PFSK-1 (cell line): ENCODE results near the gene SEC11C.

Experiments used
- FOXP2 ChIP-seq: optimal IDR thresholded peaks from 2 replicates; pipeline ENCODE3; 2011; ENCODE audit warnings: borderline replicate concordance, control low read depth, inconsistent platforms; ENCODE audit not compliant: insufficient read depth; ENCODE audit errors: extremely low read length, extremely low read depth
- POLR2AphosphoS5 ChIP-seq: IDR thresholded peaks from 2 replicates; pipeline ENCODE4 v1.6.1; 2012; ENCODE audit warnings: low read depth, mild to moderate bottlenecking, control low read depth, low read length, moderate library complexity
- REST ChIP-seq, 2 experiments: IDR thresholded peaks; 2 replicates each; pipeline versions ENCODE4 v1.6.1 to v1.8.0; 2011 to 2012; ENCODE audit warnings: low read depth in 2 of 2, low read length in 2 of 2, control low read depth in 1 of 2, inconsistent platforms in 1 of 2, mild to moderate bottlenecking in 1 of 2, moderate library complexity in 1 of 2; ENCODE audit not compliant: insufficient read depth in 1 of 2
- SIN3A ChIP-seq: IDR thresholded peaks from 2 replicates; pipeline ENCODE4 v1.6.1; 2012; ENCODE audit warnings: mild to moderate bottlenecking, low read length, moderate library complexity, borderline replicate concordance; ENCODE audit not compliant: insufficient read depth
- TAF1 ChIP-seq: IDR thresholded peaks from 2 replicates; pipeline ENCODE4 v1.6.1; 2012; ENCODE audit warnings: low read length, control low read depth, borderline replicate concordance; ENCODE audit not compliant: insufficient read depth

Gene SEC11C

DNA sequence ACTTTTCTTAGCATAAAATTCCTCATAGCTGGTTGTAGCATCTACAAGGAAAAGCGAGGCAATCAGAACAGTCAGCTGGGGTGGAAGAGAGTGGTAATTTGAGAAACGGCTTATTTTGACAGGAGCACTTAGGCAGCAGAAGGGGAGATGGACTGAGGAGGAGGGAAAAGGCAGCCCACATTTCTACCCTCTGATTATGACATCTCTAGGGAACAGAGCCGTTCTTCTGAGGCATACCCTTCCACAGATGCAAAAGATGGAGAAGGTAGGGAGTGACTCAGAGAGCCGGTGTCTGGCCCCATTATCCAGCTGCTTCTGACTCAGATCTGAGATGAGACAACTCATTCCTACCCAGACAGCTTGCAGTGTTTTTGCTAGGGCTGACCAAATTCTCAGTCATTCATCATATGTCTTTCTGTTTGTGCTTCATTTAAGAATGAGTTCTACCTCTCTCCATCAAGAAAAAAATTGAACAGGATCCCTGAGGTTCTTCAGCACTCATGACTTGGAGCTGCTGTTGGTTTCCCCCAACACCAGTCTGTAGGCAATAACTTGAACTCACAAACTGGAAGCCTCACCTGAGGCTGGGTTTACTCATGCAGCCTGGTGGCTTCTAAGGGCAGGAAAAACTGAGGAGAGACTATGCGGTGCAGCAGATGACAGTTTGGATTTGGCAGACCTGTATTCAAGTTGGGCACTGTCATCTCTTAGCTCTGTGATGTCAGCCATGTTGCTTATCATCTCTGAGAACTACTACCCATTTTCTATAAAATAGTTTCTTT lies 15.9 kb upstream of the SEC11C start:
- no peak for TF ChIP-seq SIN3A
- no peak for TF ChIP-seq TAF1
- no peak for TF ChIP-seq REST (IDR thresholded peaks at IDR 0.05; ENCODE audit: insufficient read depth in 1 of 2, low read depth in 2 of 2, low read length in 2 of 2)
- TF ChIP-seq FOXP2, result no peak
- no peak for TF ChIP-seq POLR2AphosphoS5

GRCh38 chr18:59124370-59124704 lies 15.3 kb upstream of the SEC11C start:
- TF ChIP-seq SIN3A (no peak), FOXP2 (no peak), REST (IDR thresholded peaks at IDR 0.05; ENCODE audit: insufficient read depth in 1 of 2, low read depth in 2 of 2, low read length in 2 of 2) (no peak), POLR2AphosphoS5 (no peak), TAF1 (no peak)

- TF ChIP-seq REST (IDR thresholded peaks at IDR 0.05; ENCODE audit: insufficient read depth in 1 of 2, low read depth in 2 of 2, low read length in 2 of 2), result no peak
- TF ChIP-seq POLR2AphosphoS5, result no peak
- TF ChIP-seq SIN3A, result no peak
- no peak for TF ChIP-seq TAF1
- no peak for TF ChIP-seq FOXP2
Measured at GRCh38 chr18:59127047-59127446, 12.6 kb upstream of the SEC11C start.

GRCh38 chr18:59129951-59130703 lies 9.6 kb upstream of the SEC11C start:
- no peak for TF ChIP-seq TAF1
- TF ChIP-seq REST (IDR thresholded peaks at IDR 0.05; ENCODE audit: insufficient read depth in 1 of 2, low read depth in 2 of 2, low read length in 2 of 2), result no peak
- TF ChIP-seq POLR2AphosphoS5, result no peak
- no peak for TF ChIP-seq SIN3A
